Measurements from ENCODE around the gene ZBTB7C.

Gene ZBTB7C

GRCh38 chr18:48027401-48027963, 381.7 kb downstream of the ZBTB7C start:
- DNase-seq, result no peak

- DNase-seq, result no peak
Observed at GRCh38 chr18:48026216-48026615, 383.0 kb downstream of the ZBTB7C start.

DNA sequence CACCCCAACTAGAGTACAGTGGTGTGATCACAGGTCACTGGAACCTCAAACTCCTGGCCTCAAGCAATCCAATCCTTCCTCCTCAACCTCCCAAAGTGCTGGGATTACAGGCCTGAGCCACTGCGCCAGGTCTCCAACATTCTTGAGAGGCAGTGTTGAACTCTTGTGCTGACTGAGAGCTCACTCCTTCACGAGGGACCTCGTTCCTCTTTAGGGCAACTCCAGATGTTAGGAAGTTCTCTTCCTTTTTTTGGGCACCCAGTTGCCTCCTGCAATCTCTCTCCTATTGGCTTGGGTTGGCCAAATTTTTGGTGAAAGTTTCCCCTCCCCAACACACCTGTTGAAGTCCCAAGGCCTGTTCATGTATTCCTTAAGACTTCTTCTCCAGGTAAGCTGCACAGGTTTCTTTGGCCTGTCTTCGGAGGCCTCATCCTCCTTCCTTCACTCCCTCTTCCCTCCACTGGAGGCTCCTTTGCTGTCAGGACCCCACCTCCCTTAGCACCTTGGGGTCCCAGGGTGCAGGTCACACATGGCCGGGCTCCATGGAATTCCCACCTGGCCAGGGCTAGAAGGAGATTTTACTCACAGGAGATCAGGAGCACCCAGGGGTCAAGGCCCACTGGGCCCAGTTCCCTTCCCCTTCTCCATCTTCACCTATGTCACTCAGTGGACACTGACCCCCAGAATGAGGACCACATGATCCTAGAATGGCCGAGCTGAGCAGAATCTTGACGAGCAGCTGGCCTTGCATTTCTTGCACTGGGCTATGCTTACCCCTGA, 384.1 kb downstream of the ZBTB7C start:
- DNase-seq, result no peak

- DNase-seq, result no peak
Observed at GRCh38 chr18:48024009-48024512, 385.1 kb downstream of the ZBTB7C start.

GRCh38 chr18:48023334-48024008, 385.7 kb downstream of the ZBTB7C start:
- DNase-seq, result no peak

- DNase-seq, result peak in 2 of 6 experiments; percentile 27 to 58
Observed at GRCh38 chr18:48022531-48023329, 386.5 kb downstream of the ZBTB7C start.

GRCh38 chr18:48022021-48022420, 387.2 kb downstream of the ZBTB7C start:
- DNase-seq, result no peak

DNA sequence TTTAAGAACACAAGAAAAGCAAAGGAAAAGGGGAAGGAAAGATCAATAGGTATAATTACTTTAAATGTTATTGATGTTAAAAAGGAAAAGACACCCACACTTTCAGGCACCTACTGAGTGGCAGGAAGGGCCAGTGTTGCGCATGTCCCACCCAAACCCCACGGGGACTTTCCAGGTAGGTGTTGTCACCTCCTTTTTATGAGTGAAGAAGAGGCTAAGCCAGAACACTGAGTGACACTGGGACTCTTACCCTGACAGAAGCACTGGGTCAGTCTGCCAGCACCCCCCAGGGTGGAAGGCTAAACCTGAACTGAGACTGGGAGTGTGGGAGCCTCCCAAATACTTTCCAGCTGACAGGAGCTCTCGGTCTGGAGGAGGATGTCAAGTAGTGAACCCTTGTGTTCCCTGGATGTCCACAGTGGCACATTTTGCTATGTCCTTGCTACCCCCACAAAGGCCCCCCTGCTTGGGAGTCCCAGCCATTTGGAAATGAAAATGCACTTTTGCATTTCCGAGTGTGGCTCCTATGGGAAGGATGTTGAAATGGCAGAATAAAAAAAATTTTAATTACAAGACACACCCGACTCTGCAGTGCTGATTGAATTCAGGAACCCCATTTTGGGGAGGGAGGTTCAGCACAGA, 387.8 kb downstream of the ZBTB7C start:
- DNase-seq, result no peak

DNA sequence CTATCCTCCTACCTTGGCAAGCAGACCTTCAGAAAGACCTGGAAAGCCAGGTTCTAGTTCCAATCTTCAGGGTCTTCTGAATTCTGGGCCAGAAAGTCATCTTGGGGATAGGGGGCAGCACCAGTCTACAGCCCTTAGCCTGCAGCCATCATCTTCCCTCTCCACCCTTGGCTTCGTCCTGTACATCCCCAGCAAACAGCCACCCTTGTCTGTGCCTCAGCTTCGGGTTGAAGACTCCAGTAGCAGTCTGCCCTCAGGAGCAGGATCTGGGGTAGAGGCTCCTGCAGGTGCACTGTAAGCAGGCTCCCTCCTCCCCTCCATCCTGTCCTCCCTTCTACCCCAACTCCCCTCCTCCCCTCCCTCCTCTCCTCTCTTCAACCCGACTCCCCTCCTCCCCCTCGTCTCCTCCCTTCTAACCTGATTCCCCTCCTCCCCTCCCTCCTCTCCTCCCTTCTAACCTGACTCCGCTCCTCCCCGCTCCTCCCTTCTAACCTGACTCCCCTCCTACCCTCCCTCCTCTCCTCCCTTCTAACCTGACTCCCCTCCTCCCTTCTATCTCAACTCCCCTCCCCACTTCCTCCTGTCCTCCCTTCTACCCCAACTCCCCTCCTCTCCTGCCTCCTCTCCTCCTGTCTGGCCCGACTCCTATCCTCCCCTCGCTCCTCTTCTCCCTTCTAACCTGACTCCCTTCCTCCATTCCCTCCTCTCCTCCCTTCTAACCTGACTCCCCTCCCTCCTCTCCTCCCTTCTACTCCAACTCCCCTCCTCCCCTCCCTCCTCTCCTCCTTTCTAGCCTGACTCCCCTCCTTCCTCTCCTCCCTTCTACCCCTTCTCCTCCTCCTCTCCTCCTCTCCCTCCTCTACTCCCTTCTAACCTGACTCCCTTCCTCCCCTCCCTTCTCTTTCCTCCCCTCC, 388.6 kb downstream of the ZBTB7C start:
- no peak for DNase-seq

- no peak for DNase-seq
Observed at GRCh38 chr18:48019557-48020325, 389.4 kb downstream of the ZBTB7C start.

- no peak for DNase-seq
Observed at GRCh38 chr18:48018851-48019250, 390.3 kb downstream of the ZBTB7C start.

DNA sequence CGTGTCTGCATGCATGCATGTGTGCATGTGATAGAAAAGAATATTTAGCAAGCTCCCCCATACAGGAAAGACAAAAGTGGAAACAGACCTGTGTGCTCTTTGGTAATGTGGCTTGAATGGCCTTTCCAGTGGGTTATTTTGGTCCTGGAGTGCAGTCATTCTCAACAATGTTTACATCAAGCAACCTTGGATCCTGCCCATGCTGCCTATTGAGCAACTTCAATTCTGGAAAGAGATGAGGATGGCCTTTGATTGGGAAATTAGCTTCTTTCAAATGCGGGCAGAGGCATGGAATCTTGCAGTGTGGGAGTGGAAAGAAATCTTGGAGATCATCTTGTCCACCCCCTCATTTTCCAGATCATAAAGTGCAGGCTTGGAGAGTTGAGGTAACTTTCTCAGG, 391.5 kb downstream of the ZBTB7C start:
- DNase-seq, result no peak

DNA sequence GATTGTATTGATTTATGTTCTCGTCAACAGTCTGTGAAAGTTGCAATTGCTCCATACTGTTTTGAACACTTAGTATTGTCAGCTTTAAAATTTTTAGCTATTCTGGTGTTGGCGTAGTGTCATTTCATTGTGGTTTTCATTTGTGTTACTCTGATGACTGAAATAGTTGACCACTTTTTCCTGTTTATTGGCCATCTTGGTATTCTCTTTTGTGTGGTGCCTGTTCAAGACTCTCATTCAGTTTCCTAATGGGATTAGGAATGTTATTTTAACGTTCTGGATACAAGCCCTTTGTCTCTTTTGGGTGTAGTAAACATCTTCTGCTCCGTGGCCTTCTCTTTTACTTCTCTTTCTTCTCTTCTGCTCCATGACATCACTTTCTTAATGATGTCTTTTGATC, 396.0 kb downstream of the ZBTB7C start:
- DNase-seq, result no peak

DNA sequence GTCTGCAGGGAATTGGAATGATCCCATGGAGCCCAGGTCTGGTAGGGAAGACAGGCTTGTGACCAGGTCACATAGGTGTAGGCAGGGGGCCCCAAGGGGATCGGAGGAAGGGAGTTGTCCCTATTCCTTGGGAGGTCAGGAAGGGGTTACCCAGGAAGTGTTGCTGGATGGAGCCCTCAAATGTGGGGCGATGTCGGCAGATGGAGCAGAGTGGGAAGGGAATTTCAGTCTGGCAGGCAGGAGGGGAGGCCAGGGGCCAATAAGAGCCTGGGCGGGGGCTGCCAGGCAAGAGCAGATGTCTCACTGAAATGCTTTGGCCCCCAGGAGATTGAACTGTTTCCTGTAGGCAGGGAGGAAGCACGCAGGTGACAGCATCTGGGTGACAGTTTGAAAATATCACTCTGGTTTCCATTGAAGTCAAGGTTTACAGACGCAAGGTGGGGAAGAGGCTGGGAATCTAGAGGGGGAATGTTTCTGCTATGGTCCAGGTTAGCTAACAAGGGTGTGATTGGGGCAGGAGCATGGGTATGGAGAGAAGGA, 397.2 kb downstream of the ZBTB7C start:
- DNase-seq, result no peak

DNA sequence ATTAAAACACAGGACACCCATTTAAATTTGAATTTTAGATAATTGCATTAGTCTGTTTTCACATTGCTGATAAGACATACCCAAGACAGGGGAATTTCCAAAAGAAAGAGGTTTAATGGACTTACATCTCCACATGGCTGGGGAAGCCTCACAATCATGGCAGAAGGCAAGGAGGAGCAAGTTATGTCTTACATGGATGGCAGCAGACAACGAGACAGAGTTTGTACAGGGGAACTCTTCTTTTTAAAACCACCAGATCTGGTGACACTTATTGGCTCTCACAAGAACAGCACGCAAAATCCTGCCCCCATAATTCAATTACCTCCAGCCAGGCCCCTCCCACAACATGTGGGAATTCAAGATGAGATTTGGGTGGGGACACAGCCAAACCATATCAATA, 398.9 kb downstream of the ZBTB7C start:
- DNase-seq, result no peak

DNA sequence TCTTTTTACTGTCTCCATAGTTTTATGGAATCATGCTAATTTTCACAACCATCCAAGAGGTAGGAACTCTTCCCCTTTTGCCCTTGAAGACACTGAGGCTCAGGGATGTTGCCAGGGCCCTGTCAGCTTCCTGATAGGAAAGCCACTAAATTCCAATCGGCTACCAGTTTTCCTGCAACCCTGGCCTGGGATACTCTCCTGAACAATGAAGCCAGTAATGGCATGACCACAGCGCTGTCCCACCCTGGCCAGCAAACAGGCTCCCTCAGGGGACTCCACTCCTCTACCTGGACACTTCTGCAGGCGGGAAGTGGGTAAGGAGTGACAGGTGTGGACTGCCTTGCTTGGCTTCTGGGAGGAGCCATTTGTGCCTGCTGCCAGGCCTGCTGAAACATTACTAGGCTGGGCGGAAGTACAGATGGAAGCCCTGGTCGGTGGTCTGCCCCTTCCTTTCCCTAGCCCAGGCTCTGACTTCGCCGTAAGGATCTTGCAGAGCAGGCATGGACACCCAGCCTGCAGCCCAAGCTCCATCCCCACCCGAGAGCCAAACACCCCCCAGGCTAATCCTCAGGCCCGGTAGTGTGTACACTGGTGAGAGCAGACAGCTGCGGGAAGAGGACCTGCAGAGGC, 400.0 kb downstream of the ZBTB7C start:
- no peak for DNase-seq

- peak in 4 of 6 experiments; percentile 23 to 50 (median 44) for DNase-seq
Observed at GRCh38 chr18:48007955-48008701, 401.1 kb downstream of the ZBTB7C start.

DNA sequence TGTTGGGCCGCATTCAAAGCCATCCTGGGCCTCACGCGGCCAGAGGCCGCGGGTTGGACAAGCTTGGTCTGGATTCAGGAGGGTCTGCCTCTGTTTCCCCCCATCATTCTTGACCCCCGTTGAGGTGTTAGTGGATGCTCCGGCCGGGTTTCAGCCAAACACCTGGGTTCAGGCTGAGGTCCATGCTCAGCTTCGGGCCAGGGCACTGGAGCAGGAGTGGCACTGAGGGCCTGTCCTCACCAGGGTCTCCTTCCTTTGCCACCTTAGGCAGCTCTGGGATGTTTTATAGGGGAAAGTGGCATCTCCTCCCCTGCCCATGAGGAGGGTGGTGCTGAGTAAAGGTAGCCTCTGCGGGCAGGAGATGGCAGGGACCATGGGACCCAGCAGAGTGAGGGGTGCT, 401.8 kb downstream of the ZBTB7C start:
- no peak for DNase-seq

Measured in stimulated activated naive CD4-positive, alpha-beta T cell (primary cell).